Breast epithelium (tissue), 3 donors: ENCODE results near the gene EPM2A.

ENCODE experiments used
- CTCF ChIP-seq, 3 donors: fragments of 450-650 bp; IDR thresholded peaks; one replicate each; pipeline ENCODE4 v1.5.1; 2016 to 2017; ENCODE audit warnings: antibody characterized with exemption in 3 of 3, mild to moderate bottlenecking in 3 of 3, moderate library complexity in 3 of 3
- POLR2A ChIP-seq: fragments of 450-650 bp; IDR thresholded peaks from one replicate; pipeline ENCODE4 v1.6.1; 2016; ENCODE audit warnings: antibody characterized with exemption, mild to moderate bottlenecking, moderate library complexity
- POLR2AphosphoS5 ChIP-seq, 3 donors: sonication (generic); formaldehyde crosslinking; IDR thresholded peaks; one replicate each; pipeline ENCODE4 v1.6.1; 2017; ENCODE audit warnings: antibody characterized with exemption in 3 of 3

- TF ChIP-seq CTCF (IDR thresholded peaks at IDR 0.05) (no peak), POLR2AphosphoS5 (IDR thresholded peaks at IDR 0.05) (no peak), POLR2A (no peak)
Observed at GRCh38 chr6:145772846-145773245, 37.5 kb upstream of the EPM2A start.
